Panc1 (cell line): ENCODE data around the gene KIF26B.

Source experiments
- POLR2AphosphoS5 ChIP-seq: IDR thresholded peaks from 2 replicates; pipeline ENCODE4 v1.6.1; 2012; ENCODE audit warnings: mild to moderate bottlenecking, low read depth, low read length, moderate library complexity
- REST ChIP-seq, 2 experiments: IDR thresholded peaks; 2 replicates each; pipeline ENCODE4 v1.6.1; 2011 to 2012; ENCODE audit warnings: low read depth in 2 of 2, control low read depth in 1 of 2, low read length in 1 of 2, mild to moderate bottlenecking in 1 of 2, moderate library complexity in 1 of 2; ENCODE audit not compliant: insufficient read depth in 1 of 2
- SIN3A ChIP-seq: IDR thresholded peaks from 2 replicates; pipeline ENCODE4 v1.6.1; 2012; ENCODE audit warnings: low read depth, mild to moderate bottlenecking, low read length, moderate library complexity, borderline replicate concordance; ENCODE audit not compliant: insufficient read depth
- TF ChIP-seq, protein P1 (sequence below): fragments of 450-650 bp; IDR thresholded peaks from 2 replicates; pipeline ENCODE4 v1.5.1; 2017; ENCODE audit warnings: mild to moderate bottlenecking

GRCh38 chr1:245704341-245704740 is 549.6 kb downstream of the KIF26B start:
- TF ChIP-seq, protein P1, sequence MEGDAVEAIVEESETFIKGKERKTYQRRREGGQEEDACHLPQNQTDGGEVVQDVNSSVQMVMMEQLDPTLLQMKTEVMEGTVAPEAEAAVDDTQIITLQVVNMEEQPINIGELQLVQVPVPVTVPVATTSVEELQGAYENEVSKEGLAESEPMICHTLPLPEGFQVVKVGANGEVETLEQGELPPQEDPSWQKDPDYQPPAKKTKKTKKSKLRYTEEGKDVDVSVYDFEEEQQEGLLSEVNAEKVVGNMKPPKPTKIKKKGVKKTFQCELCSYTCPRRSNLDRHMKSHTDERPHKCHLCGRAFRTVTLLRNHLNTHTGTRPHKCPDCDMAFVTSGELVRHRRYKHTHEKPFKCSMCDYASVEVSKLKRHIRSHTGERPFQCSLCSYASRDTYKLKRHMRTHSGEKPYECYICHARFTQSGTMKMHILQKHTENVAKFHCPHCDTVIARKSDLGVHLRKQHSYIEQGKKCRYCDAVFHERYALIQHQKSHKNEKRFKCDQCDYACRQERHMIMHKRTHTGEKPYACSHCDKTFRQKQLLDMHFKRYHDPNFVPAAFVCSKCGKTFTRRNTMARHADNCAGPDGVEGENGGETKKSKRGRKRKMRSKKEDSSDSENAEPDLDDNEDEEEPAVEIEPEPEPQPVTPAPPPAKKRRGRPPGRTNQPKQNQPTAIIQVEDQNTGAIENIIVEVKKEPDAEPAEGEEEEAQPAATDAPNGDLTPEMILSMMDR, result no peak
- TF ChIP-seq REST (IDR thresholded peaks at IDR 0.05; ENCODE audit: insufficient read depth in 1 of 2, low read depth in 2 of 2, low read length in 1 of 2) (no peak), POLR2AphosphoS5 (no peak), SIN3A (no peak)
